T-helper 2 cell treated with Interferon-gamma antibody and Interleukin-4, amounts not matched to agents 100 ng/mL and 5 ng/mL, for 36 hours (primary cell): ENCODE data around the gene SPRN. TPM values are rescaled to one million over a fixed set of nuclear protein-coding genes. Genes with fewer than 3 reads are reported as not detected.

ENCODE experiments used
- intact Hi-C: fragments of 100-400 bp; cut with micrococcal nuclease; formaldehyde crosslinking; loops from one replicate; pipeline ENCODE4 v1.15.1; 2023
- total RNA-seq: library from RNA; stranded (reverse); gene quantifications from 2 replicates; pipeline ENCODE4 v1.2.3, GENCODE V29; 2022

The SPRN gene
- total RNA-seq, 1 donor from 2014 or later = not detected

DNA sequence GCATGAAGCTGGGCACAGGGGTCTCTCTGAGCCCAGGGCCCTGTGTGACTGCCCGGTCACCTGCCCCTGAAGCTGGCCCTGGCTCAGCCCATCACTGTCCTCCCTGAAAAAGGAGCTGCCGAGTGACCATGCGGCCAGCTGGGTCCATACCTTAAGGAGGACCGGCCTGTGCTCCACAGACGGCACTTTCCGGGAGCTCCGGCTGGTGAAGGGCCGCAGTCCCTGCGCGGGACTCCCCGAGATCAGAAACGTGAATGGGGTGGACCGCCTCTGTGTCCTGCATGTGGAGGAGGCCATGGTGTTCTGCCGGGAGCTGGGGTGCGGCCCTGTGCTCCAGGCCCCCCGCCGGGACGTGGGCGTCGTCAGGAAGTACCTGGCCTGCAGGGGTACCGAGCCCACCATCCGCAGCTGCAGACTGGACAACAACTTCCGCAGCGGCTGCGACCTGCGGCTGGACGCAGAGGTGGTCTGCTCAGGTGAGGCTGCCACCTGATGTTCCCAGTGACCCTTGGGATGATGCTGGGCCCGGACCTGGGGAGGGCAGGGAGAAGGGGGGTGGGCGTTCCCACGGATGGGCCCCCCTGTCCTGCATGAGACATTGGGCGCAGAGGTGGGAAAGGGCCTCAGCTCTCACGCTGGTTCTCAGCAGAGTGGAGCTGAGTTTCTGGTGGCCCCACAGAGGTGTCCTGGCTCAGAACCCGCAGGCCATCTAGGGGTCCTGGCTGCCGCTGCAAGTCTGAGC is 32.8 kb upstream of the SPRN start:
- intact Hi-C loops = no loop called here

DNA sequence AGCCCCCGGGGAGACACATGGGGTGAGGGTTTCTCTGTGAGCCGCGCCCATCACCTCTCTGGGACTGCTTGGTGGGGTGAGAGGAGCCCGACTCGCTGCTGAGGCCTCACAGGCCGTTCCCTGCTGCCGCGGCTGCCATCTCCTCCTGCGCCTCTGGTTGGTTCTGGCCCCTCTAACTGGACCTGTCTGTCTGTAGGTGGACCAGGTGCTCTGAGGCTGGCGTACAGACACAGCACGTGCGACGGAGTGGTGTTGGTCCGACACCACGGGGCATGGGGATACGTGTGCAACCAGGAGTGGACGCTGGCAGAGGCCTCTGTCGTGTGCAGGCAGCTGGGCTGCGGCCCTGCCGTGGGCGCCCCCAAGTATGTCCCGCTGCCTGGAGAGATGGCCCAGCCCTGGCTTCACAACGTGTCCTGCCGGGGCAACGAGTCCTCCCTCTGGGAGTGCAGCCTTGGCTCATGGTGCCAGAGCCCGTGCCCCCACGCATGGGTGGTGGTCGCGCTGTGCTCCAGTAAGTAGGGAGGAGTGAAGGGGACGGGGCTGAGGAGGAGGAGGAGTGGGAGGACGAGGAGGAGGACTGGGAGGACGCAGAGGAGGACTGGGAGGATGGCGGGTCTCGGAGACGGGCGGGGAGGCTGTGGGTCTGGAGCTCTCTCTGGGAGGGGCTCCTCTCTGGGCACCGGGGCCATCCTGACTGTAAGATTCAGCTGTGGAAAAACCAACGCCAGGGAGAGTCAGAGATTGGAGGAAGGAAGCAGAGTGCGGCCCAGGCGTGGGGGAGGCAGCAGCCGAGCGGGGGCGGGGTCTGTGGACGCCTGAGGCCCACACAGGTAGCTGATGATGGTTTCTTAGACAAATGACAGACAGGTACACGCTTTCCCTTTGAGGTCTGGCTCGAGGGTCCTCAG is 31.9 kb upstream of the SPRN start:
- intact Hi-C loops = no loop called here

DNA sequence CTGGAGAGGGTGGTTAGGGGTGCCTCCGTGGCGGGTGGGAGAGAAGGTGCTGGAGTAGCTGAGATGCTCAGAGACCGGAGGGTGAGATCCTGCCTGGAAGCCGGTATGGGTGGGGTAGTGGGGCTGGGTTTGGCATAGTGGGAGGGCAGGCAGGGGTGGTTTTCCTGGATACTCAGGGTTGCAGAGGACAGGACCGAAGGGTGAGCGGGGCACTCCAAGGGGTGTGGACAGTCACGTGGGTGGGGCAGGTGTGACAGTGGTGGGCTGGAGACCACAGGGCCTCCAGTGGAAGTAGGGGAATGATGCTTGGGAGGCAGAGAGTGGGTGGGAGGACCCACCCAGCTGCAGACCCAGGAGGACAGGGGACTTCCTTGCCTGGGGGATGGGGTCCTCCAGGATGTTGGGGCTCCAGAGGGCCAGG is 31.2 kb upstream of the SPRN start:
- intact Hi-C loops = no loop called here

DNA sequence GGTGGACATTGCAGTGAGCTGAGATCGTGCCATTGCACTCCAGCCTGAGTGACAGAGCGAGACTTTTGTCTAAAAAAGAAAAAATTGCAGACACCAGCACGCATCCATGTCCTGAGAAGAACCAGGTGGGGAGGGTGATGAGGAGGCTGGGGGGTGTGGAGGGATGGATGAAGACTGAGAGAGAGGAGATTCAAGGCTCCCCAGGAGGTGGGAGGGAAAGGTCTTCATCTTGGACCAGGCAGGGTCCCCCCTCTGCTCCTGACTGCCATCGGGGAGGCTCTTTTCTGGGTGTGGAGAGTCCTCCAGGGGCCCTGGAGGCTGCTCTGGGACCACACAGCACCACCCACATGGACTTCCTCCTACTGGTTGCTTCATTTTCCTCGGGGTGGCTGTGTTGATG is 30.8 kb upstream of the SPRN start:
- intact Hi-C loops = no loop called here

DNA sequence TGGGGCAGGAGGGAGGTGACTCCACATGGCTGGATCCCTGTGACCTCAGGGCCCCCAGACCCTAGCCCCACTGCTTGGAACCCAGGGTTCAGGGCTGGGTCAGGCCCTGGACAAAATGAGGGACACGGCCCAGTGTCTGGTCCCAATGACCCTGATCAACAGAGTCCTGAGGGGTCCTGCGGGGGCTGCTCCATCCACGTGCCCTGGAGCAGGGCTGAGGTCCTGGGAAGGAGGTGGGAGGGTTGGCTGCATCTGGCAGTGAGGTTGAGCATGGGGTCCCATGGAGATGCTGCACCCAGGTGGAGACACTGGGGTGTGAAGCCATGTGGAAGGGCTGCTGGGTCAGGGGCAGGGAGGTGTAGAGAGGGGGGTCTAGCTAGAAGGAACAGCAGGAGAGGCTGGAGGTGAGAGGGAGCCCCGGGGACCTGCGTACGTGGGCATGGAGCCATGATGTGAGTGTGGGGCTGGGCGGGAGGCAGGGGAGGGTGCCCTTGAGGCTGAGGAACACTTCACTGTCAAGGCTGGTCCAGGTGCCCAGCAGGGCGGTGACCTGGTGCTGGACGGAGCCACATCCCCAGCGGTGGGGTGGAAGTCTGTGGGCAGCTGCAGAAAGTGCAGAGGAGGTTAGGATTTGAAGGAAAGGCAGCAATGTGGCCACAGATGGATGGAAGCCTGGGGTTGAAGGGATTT is 29.9 kb upstream of the SPRN start:
- intact Hi-C loops = no loop called here

DNA sequence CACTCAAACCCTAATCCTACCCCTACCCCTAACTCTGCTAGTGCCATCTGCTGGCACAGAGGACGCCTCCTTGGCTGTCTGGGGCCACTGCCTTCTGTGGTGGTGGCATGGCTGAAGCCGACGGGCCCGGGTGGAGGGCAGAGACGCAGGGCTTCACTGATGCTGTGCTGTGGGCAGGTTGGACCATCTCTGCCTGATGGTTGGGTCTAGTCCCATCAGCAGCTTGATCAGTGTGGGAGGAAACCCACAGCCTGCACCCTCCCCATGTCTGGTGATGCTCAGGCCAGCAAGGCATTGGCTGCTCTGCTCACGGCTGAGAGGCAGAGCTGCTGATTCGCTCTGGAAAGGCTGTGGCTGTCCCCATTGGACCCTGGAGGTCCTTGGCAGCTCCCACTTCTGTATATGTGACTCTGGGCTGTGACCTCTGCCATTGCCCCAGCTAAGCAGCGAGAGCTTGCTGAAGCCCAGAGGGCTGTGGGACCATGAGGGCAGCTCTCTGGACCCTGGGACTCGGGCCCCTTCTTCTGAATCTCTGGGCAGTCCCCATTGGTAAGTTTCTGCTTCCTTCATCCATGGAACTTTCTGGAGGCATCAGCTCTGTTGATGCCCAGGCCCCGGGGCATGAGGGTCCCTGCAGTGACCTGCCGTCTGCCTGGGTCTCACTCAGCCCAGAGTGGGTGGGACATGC is 29.2 kb upstream of the SPRN start, which contains the start of gene SCART1:
TSS of gene SCART1 (plus strand) at position 430 of the 688 bp plus-strand sequence. CDS start at position 483, 53 bp downstream.
- intact Hi-C loops = no loop called here

DNA sequence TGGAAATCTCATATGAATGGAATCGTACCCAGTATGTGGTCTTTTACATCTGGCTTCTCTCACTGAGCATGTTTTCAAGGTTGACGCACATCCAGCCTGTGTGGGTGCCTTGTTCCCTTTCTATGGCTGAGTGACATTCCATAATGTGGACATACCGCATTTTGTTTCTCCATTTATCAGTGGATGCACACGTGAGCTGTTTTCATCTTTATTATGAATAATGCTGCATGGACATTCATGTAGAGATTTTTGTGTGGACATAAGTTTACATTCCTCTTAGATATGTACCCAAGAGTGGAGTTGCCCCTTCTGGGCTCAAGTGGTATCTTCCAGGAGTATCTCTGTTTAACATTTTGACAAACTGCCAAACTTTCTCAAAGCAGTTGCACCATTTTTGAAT is 28.0 kb upstream of the SPRN start:
- intact Hi-C loops = no loop called here

DNA sequence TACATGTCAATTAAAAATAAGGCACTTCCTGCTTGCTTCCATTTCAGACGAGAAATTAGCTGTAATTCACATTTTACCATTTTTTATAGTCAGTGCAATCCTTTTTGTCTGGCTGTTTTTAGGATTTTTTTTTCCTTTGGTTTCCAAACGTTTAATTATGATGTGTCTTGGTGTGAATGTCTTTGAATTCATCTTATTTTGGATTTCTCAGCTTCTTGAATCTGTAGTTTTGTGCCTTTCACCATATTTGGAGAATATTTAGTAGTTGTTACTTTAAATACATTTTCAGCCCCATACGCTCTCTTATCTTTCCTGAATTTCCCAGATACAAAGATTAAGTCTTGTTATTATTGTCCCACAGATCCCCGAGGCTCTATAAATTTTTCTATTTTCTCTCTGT is 26.9 kb upstream of the SPRN start:
- intact Hi-C loops = no loop called here

DNA sequence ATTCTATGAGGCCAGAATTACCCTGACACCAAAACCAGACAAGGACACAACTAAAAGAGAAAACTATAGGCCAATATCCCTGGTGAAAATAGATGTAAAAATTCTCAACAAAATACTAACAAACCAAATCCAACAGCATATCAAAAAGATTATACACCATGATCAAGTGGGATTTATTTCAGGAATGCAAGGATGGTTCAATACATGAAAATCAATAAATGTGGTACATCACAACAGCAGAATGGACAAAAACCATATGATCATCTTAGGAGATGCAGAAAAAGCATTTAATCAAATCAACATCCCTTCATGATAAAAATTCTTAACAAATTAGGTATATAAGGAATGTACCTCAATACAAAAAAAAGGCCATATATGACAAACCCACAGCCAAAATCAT is 23.7 kb upstream of the SPRN start:
- intact Hi-C loops = loop anchor here (10.0 kb wide), 1 partner anchor 47 kb away; no protein-coding TSS in a partner anchor

DNA sequence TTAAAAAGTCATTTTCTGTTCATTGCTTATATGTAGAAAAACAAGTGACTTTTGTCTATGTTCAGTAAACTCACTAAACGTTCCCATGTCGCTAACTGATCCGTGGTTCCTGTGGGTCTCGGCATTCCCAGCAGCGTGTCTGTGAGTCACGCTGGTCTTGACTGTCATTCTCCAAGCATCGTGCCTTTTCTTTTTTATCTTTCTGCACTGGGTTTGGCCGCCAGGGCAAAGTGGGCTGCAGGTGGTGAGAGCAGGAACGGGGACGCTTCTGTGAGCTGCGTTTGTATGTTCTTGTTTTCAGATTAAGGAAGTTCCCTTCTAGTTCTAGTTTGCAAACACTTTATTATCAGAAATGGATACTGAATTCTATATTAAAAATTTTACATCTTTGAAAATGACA is 22.6 kb upstream of the SPRN start:
- intact Hi-C loops = loop anchor here (10.0 kb wide), 1 partner anchor 48 kb away; no protein-coding TSS in a partner anchor

DNA sequence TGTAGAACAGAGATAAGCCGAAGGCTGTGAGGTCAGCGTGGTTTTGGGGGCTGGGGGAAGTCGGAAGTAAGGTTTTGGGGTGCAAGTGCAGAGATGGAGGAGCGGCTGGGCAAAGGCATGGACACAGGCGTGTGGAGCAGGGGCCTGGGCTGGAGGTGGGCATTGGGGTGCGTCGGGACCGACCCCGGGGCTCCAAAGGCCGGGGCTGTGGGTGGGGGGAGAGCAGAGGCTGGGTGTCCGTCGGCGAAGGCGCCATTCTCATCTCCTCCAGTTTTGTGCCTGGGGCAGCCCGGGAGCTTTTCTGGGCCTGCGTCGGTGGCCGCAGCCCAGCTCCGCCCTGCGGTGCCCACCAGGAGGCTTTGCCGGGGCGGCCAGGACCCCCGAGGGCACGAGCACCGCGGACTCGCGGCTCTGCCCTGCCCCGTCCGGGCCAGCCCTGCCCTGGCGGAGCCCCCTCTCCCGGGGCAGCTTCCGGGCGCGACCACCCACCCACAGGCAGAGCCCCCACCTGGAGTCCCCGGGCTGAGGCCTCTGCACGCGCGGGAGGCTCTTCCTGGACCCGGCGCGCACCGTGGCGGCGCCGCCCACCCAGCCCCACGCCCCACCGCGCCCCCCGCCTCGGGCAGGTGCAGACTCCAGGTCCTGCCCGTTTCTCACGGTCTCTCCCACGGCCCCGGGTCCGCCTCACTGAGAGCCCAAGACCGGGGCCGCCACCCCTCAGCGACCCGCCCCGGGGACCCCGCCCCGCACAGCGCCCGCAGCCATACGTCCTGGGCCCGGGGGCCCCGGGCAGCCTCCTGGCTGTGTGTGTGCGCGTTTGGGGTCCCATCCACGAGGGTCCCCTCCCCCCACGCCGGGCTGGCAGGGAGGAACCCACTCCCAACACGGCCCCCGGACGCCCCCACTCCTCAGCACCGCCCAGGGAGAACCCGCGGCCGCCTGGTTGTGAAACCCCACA is 21.6 kb upstream of the SPRN start:
- intact Hi-C loops = loop anchor here (10.0 kb wide), 1 partner anchor 49 kb away; no protein-coding TSS in a partner anchor

DNA sequence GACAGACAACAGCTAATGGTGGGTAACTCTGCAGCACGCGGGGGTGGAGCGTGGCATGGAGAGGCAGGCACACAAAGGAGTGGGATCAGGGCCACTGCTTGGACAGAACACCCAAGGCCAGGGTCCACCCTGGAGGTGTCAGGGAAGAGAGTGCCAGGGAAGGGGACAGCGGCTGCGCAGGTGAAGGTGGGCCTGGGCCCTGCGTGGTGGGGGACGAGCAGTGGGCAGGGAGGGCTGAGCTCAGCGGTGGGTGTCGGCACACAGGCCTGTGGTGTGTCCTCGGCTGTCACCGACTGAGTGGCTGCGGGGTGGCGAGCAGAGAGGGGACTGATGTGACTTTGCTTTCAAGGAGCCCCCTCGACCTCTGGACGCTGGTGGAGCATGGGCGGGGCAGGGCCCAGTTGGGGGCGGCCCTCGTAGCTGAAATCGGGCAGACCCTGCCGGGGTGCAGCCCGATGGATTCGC is 20.9 kb upstream of the SPRN start:
- intact Hi-C loops = loop anchor here (10.0 kb wide), 1 partner anchor 50 kb away; no protein-coding TSS in a partner anchor

DNA sequence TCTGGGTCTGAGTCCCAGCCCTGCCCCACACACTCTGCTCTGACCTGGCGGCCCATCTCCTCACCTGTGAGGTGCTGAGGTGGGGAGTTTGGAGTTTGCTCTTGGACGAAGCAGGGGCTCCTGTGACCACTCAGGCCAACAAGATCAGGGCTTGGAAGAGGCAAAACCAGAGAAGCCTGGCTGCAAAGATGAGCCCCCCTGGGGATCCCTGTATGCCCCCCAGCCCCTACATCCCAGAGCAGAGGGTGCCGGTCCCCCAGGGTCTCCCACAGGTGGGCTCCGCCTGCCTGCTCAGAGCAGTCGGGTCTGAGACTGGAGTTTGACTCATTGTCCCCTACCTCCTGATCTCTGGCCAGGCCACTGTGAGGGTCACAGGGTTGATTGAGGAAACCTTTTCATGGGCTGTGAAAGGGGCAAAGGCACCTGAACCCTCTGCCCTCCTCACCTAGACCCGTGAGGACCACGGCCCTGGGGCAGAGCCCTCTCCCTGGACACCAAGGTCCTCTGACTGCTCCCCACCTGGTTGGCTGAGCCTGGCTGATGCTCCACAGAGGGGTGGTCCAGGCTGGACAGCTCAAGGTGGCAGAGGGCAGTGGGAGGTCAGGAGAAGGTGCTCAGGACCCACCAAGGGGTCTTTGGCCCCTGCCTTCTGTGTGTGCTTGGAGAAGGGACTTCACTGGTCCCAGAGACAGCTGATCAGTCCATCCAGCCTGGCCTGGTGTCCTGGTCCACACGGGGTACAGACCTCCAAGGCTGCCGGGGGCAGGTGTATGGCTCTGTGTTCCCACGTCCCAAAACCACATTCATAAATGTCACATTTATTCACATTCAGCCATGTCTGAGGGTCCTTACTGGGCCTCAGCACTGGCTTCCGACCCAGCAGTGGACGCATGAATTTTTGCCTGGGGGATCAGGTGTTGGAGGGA is 20.2 kb upstream of the SPRN start:
- intact Hi-C loops = loop anchor here (10.0 kb wide), 1 partner anchor 50 kb away; no protein-coding TSS in a partner anchor

DNA sequence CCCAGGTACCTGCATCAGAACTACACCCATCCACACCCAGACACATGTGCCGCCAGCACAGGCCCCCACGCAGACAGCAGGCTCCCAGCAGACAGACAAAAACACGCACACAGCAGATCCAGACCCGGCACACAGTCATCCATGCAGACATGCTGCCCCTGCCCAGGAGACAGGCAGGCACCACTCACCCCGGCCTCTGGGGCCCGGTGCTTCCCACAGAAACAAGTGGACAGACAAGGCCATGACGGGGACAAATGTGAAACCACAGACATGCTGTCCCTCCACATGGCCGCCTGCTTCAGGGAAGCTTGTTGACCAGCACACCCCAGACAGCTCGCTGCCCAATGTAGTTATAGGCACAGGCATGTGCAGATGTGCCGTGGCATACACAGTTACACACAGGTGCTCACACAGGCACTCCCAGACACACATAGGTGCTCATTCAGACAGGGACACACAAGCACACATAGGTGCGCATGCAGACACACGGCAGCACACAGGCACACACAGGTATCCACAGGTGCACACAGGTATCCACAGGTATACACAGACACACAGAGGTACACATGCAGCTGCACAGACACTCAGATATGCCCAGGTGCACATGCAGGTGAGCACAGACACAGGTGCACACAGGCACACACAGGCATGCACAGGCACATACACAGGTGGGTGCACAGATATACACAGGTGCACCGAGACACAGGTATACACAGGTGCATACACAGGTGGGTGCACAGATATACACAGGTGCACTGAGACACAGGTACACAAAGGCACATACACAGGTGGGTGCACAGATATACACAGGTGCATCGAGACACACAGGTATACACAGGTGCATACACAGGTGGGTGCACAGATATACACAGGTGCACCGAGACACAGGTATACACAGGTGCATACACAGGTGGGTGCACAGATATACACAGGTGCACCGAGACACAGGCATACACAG is 18.8 kb upstream of the SPRN start:
- intact Hi-C loops = loop anchor here (10.0 kb wide), 1 partner anchor 52 kb away; no protein-coding TSS in a partner anchor

DNA sequence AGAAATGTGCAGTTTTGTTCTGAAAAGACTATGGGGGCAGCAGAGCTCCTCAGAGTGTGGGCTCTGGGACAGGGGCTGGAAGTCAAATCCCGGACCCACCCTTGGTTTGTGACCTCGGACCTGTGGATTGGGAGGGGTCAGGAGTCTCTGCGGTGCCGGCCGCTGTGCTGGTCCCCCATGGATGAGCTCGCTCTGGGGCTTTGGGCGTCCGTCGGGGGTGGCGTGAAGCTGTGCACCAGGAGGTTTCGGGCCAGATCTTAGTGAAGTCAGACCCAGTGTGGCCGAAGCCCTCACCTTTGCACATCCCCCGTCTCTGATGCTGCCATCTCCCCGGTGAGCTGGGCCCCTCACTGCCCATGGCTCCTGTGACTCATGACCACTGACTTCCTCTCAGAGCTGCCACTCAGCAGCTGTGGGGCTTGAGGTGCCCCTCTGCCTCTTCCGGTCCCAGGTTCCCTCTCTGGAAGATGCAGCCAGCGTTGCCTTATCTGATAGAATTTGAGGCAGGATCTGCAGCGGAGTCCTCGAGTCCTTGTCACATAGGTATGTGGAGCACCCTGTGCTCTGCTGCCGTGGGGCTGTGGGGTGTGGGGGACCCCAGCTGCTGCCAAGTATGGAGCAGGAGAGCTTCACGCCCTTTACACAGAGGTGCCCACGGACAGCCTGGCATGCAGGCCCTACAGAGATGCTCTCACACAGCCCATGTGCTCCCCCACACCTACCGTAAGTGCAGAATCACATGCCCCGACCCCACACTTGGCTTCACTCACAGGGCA is 18.0 kb upstream of the SPRN start:
- intact Hi-C loops = loop anchor here (10.0 kb wide), 1 partner anchor 52 kb away; no protein-coding TSS in a partner anchor

DNA sequence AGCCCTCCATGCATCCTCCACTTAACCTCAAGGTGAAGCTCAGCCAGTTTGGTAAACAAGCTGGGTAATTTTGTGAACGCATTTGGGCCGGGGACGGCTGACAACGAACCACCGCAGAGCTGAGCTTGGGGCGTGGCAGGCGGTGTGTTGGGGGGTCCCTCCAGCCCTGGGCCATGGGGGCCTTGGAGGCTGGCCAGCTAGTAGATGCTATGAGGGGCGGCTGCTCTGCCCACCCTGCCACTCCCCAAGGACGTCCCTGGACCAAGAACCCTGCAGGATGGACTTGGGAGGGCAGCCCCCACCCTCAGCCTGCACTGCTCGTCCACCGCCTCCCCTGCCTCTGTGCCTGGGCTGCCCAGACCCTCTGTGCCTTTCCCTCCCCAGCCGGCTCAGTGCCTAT is 17.4 kb upstream of the SPRN start:
- intact Hi-C loops = loop anchor here (10.0 kb wide), 1 partner anchor 53 kb away; no protein-coding TSS in a partner anchor
